HEK293 (cell line): ENCODE data around the gene NLGN3.

Source experiments
- CTCF ChIA-PET: fragments of 350-600 bp; formaldehyde crosslinking; extraction: SDS; loops from one replicate; lab custom pipeline; 2021; ENCODE audit warnings: antibody characterized with exemption; lab: Yijun Ruan, JAX
- POLR2A ChIA-PET: fragments of 300-600 bp; formaldehyde crosslinking; extraction: SDS; loops from one replicate; lab custom pipeline; 2020; ENCODE audit warnings: antibody characterized with exemption, inconsistent platforms; lab: Yijun Ruan, JAX
- H3K27ac ChIP-seq: fragments of 200-500 bp; sonication (Bioruptor generic); 2 replicates; pipeline ENCODE4 v1.5.1; 2014; ENCODE audit warnings: low read depth, low read length, control low read depth, inconsistent platforms; ENCODE audit errors: extremely low read depth
- H3K36me3 ChIP-seq, 2 experiments: fragments of 200-500 bp in 1 of 2; sonication (Bioruptor generic) in 1 of 2; 1 replicate in 1 of 2; 2 replicates in 1 of 2; pipeline ENCODE4 v1.5.1; 2014 to 2017; ENCODE audit warnings: inconsistent platforms in 2 of 2, low read length in 2 of 2; ENCODE audit not compliant: control insufficient read depth in 2 of 2, insufficient read depth in 1 of 2
- H3K4me1 ChIP-seq: fragments of 200-500 bp; sonication (Bioruptor generic); 2 replicates; pipeline ENCODE4 v1.5.1; 2014; ENCODE audit warnings: mild to moderate bottlenecking, low read length, inconsistent platforms; ENCODE audit not compliant: control insufficient read depth, insufficient read depth
- H3K4me3 ChIP-seq: 2 replicates; pipeline ENCODE4 v1.5.1; 2011; ENCODE audit warnings: low read depth, mild to moderate bottlenecking, control low read depth, low read length, moderate library complexity
- H3K9me3 ChIP-seq: fragments of 200-500 bp; sonication (Bioruptor generic); 2 replicates; pipeline ENCODE4 v1.5.1; 2014; ENCODE audit warnings: low read depth, low read length, inconsistent platforms; ENCODE audit not compliant: control insufficient read depth, insufficient read depth
- ATF2 ChIP-seq: fragments of 450-650 bp; formaldehyde crosslinking; IDR thresholded peaks from 2 replicates; pipeline ENCODE4 v1.5.1; 2016; ENCODE audit warnings: missing biosample characterization, missing genetic modification characterization, low read depth
- ELK4 ChIP-seq: IDR thresholded peaks from 2 replicates; pipeline ENCODE4 v1.6.1; 2011; ENCODE audit warnings: mild to moderate bottlenecking, low read depth, low read length, borderline replicate concordance
- FEZF1 ChIP-seq: fragments of 450-650 bp; formaldehyde crosslinking; IDR thresholded peaks from 2 replicates; pipeline ENCODE4 v1.5.1; 2016; ENCODE audit warnings: missing biosample characterization, missing genetic modification characterization
- KLF9 ChIP-seq: fragments of 450-650 bp; formaldehyde crosslinking; IDR thresholded peaks from 2 replicates; pipeline ENCODE4 v1.5.1; 2016; ENCODE audit warnings: missing biosample characterization, missing genetic modification characterization, low read depth
- SALL2 ChIP-seq: fragments of 450-650 bp; formaldehyde crosslinking; IDR thresholded peaks from 2 replicates; pipeline ENCODE4 v1.5.0; 2017; ENCODE audit warnings: missing biosample characterization, mild to moderate bottlenecking, missing genetic modification characterization, borderline replicate concordance
- SP2 ChIP-seq: fragments of 450-650 bp; formaldehyde crosslinking; IDR thresholded peaks from 2 replicates; pipeline ENCODE4 v1.5.1; 2016; ENCODE audit warnings: missing biosample characterization, missing genetic modification characterization
- SP3 ChIP-seq: fragments of 450-650 bp; formaldehyde crosslinking; IDR thresholded peaks from 2 replicates; pipeline ENCODE4 v1.5.1; 2016; ENCODE audit warnings: missing biosample characterization, missing genetic modification characterization
- SP7 ChIP-seq: fragments of 450-650 bp; formaldehyde crosslinking; IDR thresholded peaks from 2 replicates; pipeline ENCODE4 v1.5.1; 2016; ENCODE audit warnings: missing biosample characterization, missing genetic modification characterization
- TSHZ1 ChIP-seq: fragments of 450-650 bp; formaldehyde crosslinking; IDR thresholded peaks from 2 replicates; pipeline ENCODE4 v1.5.1; 2016; ENCODE audit warnings: missing biosample characterization, missing genetic modification characterization, borderline replicate concordance
- ZNF133 ChIP-seq: fragments of 450-650 bp; formaldehyde crosslinking; IDR thresholded peaks from 2 replicates; pipeline ENCODE4 v1.5.1; 2016; ENCODE audit warnings: missing biosample characterization, missing genetic modification characterization
- ZNF169 ChIP-seq: fragments of 450-650 bp; formaldehyde crosslinking; IDR thresholded peaks from 2 replicates; pipeline ENCODE4 v1.5.1; 2016; ENCODE audit warnings: missing biosample characterization, missing genetic modification characterization
- ZNF2 ChIP-seq: fragments of 450-650 bp; formaldehyde crosslinking; IDR thresholded peaks from 2 replicates; pipeline ENCODE4 v1.5.1; 2016; ENCODE audit warnings: missing biosample characterization, missing genetic modification characterization
- ZNF221 ChIP-seq: fragments of 450-650 bp; formaldehyde crosslinking; IDR thresholded peaks from 2 replicates; pipeline ENCODE4 v1.5.1; 2017; ENCODE audit warnings: missing biosample characterization, missing genetic modification characterization, borderline replicate concordance
- ZNF239 ChIP-seq: fragments of 450-650 bp; formaldehyde crosslinking; IDR thresholded peaks from 2 replicates; pipeline ENCODE4 v1.5.1; 2016; ENCODE audit warnings: missing biosample characterization, missing genetic modification characterization
- ZNF292 ChIP-seq: fragments of 450-650 bp; formaldehyde crosslinking; IDR thresholded peaks from 2 replicates; pipeline ENCODE4 v1.5.1; 2016; ENCODE audit warnings: low read depth, missing biosample characterization, missing genetic modification characterization, borderline replicate concordance
- ZNF341 ChIP-seq: fragments of 450-650 bp; formaldehyde crosslinking; IDR thresholded peaks from 2 replicates; pipeline ENCODE4; 2016; ENCODE audit warnings: low read depth, missing biosample characterization, missing genetic modification characterization
- ZNF37A ChIP-seq: fragments of 450-650 bp; IDR thresholded peaks from 2 replicates; pipeline ENCODE4 v1.5.1; 2018; ENCODE audit warnings: missing biosample characterization, missing genetic modification characterization
- ZNF530 ChIP-seq: fragments of 450-650 bp; formaldehyde crosslinking; IDR thresholded peaks from 2 replicates; pipeline ENCODE4 v1.5.1; 2016; ENCODE audit warnings: low read depth, missing biosample characterization, missing genetic modification characterization
- ZNF580 ChIP-seq: fragments of 450-650 bp; formaldehyde crosslinking; IDR thresholded peaks from 2 replicates; pipeline ENCODE4 v1.5.1; 2016; ENCODE audit warnings: missing biosample characterization, missing genetic modification characterization
- ZNF629 ChIP-seq: fragments of 450-650 bp; formaldehyde crosslinking; IDR thresholded peaks from 2 replicates; pipeline ENCODE4 v1.5.1; 2017; ENCODE audit warnings: missing biosample characterization, missing genetic modification characterization
- ZNF660 ChIP-seq: fragments of 450-650 bp; IDR thresholded peaks from 2 replicates; pipeline ENCODE4 v1.5.1; 2018; ENCODE audit warnings: missing biosample characterization, mild to moderate bottlenecking, missing genetic modification characterization
- ZNF704 ChIP-seq: fragments of 450-650 bp; formaldehyde crosslinking; IDR thresholded peaks from 2 replicates; pipeline ENCODE4 v1.5.1; 2016; ENCODE audit warnings: missing biosample characterization, missing genetic modification characterization
- ZNF776 ChIP-seq: fragments of 450-650 bp; formaldehyde crosslinking; IDR thresholded peaks from 2 replicates; pipeline ENCODE4 v1.5.0; 2017; ENCODE audit warnings: missing biosample characterization, missing genetic modification characterization, borderline replicate concordance
- ZSCAN30 ChIP-seq: fragments of 450-650 bp; IDR thresholded peaks from 2 replicates; pipeline ENCODE4 v1.5.1; 2018; ENCODE audit warnings: missing biosample characterization, mild to moderate bottlenecking, missing genetic modification characterization, moderate library complexity
- TF ChIP-seq, protein P1 (sequence below): fragments of 450-650 bp; IDR thresholded peaks from 2 replicates; pipeline ENCODE4 v1.5.1; 2018; ENCODE audit warnings: missing biosample characterization, missing genetic modification characterization
- TF ChIP-seq, protein P2 (sequence below): fragments of 450-650 bp; formaldehyde crosslinking; IDR thresholded peaks from 2 replicates; pipeline ENCODE4 v1.5.1; 2016; ENCODE audit warnings: missing biosample characterization, missing genetic modification characterization

NLGN3 gene

GRCh38 chrX:71181910-71182799, 37.5 kb downstream of the NLGN3 start:
- H3K27ac ChIP-seq, result peak overlapping the region; percentile 65
- H3K36me3 ChIP-seq, result no peaks in the 10 kb centered on the region
- peak overlapping the region; percentile 2 for H3K4me3 ChIP-seq
- peaks cover 3% of the 10 kb centered on the region; the same call in 1 of the 2 replicates for H3K4me1 ChIP-seq
- no peaks in the 10 kb centered on the region for H3K9me3 ChIP-seq
- ChIA-PET POLR2A (interaction anchor here (0.6 to 2.3 kb wide), 13 partner anchors 11 to 416 kb away, joined by 3 to 19 read pairs (median 4); partner anchors contain the start of genes ITGB1BP2, MED12, NONO and OGT), CTCF (interaction anchor here (0.6 to 6.6 kb wide), 7 partner anchors 112 to 470 kb away, joined by 3 to 40 read pairs (median 3); no protein-coding TSS in a partner anchor)
- no peak for TF ChIP-seq ZNF239 (tag by site-specific recombination)
- TF ChIP-seq SP7 (tag by site-specific recombination), result peak; percentile 67
- TF ChIP-seq ELK4, result peak; percentile 50; the same call in 1 of the 2 replicates
- no peak for TF ChIP-seq ZNF660
- no peak for TF ChIP-seq ZNF37A
- TF ChIP-seq ZSCAN30 (tag by site-specific recombination), result no peak
- TF ChIP-seq ZNF341 (tag by site-specific recombination), result 0 out of 2 replicates have a peak, but pooled peaks have one; percentile 12
- TF ChIP-seq, protein P1, sequence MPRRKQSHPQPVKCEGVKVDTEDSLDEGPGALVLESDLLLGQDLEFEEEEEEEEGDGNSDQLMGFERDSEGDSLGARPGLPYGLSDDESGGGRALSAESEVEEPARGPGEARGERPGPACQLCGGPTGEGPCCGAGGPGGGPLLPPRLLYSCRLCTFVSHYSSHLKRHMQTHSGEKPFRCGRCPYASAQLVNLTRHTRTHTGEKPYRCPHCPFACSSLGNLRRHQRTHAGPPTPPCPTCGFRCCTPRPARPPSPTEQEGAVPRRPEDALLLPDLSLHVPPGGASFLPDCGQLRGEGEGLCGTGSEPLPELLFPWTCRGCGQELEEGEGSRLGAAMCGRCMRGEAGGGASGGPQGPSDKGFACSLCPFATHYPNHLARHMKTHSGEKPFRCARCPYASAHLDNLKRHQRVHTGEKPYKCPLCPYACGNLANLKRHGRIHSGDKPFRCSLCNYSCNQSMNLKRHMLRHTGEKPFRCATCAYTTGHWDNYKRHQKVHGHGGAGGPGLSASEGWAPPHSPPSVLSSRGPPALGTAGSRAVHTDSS (tag by site-specific recombination), result no peak
- peak; percentile 65; the same call in 1 of the 2 replicates for TF ChIP-seq ATF2 (tag by site-specific recombination)
- TF ChIP-seq ZNF292 (tag by site-specific recombination), result no peak
- TF ChIP-seq ZNF133 (tag by site-specific recombination), result no peak
- TF ChIP-seq ZNF169 (tag by site-specific recombination), result no peak
- no peak for TF ChIP-seq ZNF776
- TF ChIP-seq ZNF530 (tag by site-specific recombination), result no peak
- peak; percentile 89; the same call in 1 of the 2 replicates for TF ChIP-seq ZNF580 (tag by site-specific recombination)
- TF ChIP-seq SALL2, result no peak
- no peak for TF ChIP-seq KLF9 (tag by site-specific recombination)
- peak; percentile 74 for TF ChIP-seq TSHZ1 (tag by site-specific recombination)
- TF ChIP-seq FEZF1 (tag by site-specific recombination), result peak; percentile 55
- TF ChIP-seq SP3, result peak; percentile 71
- TF ChIP-seq ZNF629 (tag by site-specific recombination), result peak; percentile 52
- TF ChIP-seq ZNF704, result no peak
- no peak for TF ChIP-seq ZNF221 (tag by site-specific recombination)
- TF ChIP-seq ZNF2 (tag by site-specific recombination), result no peak
- TF ChIP-seq, protein P2, sequence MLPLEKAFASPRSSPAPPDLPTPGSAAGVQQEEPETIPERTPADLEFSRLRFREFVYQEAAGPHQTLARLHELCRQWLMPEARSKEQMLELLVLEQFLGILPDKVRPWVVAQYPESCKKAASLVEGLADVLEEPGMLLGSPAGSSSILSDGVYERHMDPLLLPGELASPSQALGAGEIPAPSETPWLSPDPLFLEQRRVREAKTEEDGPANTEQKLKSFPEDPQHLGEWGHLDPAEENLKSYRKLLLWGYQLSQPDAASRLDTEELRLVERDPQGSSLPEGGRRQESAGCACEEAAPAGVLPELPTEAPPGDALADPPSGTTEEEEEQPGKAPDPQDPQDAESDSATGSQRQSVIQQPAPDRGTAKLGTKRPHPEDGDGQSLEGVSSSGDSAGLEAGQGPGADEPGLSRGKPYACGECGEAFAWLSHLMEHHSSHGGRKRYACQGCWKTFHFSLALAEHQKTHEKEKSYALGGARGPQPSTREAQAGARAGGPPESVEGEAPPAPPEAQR (tag by site-specific recombination), result no peak
- TF ChIP-seq SP2 (tag by site-specific recombination), result peak; percentile 91
